ENCODE data around the gene SSTR5. TPM values are rescaled to one million over a fixed set of nuclear protein-coding genes. Genes with fewer than 3 reads are reported as not detected.

Gene SSTR5
- total RNA-seq, 4 donors from 2014 or later = not detected

DNA sequence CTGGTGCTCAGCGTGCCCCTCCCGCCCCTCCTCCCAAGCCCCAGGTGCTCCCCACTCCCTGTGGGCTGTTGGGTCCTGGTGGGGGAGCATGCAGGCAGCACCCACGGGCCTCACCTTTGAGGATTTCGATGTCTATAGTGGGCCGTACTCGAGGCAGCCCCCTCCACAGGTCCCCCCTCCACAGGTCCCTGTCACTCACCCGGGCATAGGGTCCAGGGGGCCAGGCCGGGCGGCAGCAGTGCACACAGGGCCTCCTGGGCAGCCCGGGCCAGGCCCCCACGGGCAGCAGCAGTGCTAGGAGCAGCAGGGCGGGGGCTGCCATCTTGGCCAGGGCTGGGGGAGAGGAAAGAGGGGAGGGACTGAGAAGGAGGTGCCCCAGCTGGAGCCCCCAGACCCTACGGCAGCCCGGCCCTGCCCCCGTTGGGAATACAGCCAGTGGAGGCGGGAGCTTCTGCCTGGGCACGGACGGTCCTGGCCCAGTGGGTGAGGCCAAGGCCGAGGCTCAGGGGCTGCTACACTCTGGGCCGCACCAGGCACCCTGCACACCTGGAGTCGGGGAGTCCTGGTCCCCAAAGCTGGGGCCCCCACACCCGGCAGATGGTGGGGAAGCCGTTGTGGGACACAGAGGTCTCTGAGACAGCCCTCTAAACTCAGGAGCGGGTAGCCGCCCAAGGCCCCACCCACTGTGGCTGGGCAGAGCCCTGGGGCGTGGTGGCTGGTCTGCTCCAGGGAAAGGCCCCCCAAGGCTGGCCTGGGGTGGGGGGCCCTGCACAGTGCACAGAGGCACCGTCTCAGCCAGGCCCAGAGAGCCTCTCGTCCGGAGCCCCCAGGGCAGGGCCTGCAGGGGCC is 22.3 kb downstream of the SSTR5 start:
- TF ChIP-seq, protein P1, sequence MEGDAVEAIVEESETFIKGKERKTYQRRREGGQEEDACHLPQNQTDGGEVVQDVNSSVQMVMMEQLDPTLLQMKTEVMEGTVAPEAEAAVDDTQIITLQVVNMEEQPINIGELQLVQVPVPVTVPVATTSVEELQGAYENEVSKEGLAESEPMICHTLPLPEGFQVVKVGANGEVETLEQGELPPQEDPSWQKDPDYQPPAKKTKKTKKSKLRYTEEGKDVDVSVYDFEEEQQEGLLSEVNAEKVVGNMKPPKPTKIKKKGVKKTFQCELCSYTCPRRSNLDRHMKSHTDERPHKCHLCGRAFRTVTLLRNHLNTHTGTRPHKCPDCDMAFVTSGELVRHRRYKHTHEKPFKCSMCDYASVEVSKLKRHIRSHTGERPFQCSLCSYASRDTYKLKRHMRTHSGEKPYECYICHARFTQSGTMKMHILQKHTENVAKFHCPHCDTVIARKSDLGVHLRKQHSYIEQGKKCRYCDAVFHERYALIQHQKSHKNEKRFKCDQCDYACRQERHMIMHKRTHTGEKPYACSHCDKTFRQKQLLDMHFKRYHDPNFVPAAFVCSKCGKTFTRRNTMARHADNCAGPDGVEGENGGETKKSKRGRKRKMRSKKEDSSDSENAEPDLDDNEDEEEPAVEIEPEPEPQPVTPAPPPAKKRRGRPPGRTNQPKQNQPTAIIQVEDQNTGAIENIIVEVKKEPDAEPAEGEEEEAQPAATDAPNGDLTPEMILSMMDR (IDR thresholded peaks at IDR 0.05) = no peak
- TF ChIP-seq POLR2A (IDR thresholded peaks at IDR 0.05) = no peak
- H3K27ac ChIP-seq = no peak overlapping the region
- 20% methylated on average over 1 of the region's 29 CpGs; no CpG with 5 or more reads in 1 of the 2 donors for WGBS, 2 donors
- peaks cover 0 to 91% (median 8%) of the 10 kb centered on the region in 4 donors for H3K27me3 ChIP-seq
- no peak overlapping the region for H3K4me3 ChIP-seq
- no peaks in the 10 kb centered on the region for H3K36me3 ChIP-seq
- intact Hi-C loops (cut with DNase I) = no loop called here
- H3K9me3 ChIP-seq = no peaks in the 10 kb centered on the region
- peaks cover 2 to 12% (median 4%) of the 10 kb centered on the region in 3 donors for H3K4me1 ChIP-seq
- no peak for DNase-seq

DNA sequence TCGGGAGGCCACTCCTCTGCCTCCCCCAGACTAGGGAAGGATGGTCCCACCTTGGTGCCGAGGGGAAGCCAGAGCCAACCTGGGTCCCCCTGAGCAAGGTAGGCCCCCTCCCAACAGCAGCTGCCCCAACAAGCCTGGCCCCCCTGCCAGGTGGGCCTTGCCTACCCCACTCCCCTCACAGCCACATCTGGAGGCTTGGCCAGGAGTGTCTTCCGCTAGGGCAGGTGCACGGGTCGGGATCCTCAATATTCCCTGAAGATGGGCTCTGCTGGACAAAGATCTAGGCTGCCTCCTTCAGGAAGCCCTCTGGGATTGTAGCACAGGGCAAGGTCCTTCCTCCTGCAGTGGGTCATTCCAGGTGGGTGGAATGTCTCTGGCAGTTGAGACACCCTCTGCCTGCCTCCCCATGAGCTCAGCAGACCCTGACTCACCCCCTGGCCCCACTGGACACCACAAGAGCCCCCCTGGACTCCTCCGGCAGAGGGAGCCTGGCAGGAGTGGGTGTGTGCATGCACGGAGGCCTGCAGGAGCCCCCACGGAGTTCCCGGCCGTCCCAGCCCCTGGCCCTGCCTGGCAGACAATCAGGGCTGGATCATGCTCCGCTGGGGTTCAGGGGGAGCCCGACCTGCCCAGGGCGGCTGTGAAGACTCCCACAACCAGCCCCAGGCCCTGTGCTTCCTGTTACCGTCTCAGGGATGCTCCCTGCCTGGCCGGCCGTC is 23.1 kb downstream of the SSTR5 start:
- TF ChIP-seq, protein P1 (IDR thresholded peaks at IDR 0.05) = no peak
- no peak for TF ChIP-seq POLR2A (IDR thresholded peaks at IDR 0.05)
- intact Hi-C loops (cut with DNase I) = no loop called here
- WGBS, 2 donors = 20% methylated on average over 1 of the region's 16 CpGs; no CpG with 5 or more reads in 1 of the 2 donors
- no peaks in the 10 kb centered on the region for H3K9me3 ChIP-seq
- peaks cover 0 to 4% (median 0%) of the 10 kb centered on the region in 3 donors for H3K4me1 ChIP-seq
- H3K36me3 ChIP-seq = no peaks in the 10 kb centered on the region
- H3K4me3 ChIP-seq = no peak overlapping the region
- no peak overlapping the region for H3K27ac ChIP-seq
- DNase-seq = no peak
- H3K27me3 ChIP-seq = peaks cover 0 to 91% (median 2%) of the 10 kb centered on the region in 4 donors

DNA sequence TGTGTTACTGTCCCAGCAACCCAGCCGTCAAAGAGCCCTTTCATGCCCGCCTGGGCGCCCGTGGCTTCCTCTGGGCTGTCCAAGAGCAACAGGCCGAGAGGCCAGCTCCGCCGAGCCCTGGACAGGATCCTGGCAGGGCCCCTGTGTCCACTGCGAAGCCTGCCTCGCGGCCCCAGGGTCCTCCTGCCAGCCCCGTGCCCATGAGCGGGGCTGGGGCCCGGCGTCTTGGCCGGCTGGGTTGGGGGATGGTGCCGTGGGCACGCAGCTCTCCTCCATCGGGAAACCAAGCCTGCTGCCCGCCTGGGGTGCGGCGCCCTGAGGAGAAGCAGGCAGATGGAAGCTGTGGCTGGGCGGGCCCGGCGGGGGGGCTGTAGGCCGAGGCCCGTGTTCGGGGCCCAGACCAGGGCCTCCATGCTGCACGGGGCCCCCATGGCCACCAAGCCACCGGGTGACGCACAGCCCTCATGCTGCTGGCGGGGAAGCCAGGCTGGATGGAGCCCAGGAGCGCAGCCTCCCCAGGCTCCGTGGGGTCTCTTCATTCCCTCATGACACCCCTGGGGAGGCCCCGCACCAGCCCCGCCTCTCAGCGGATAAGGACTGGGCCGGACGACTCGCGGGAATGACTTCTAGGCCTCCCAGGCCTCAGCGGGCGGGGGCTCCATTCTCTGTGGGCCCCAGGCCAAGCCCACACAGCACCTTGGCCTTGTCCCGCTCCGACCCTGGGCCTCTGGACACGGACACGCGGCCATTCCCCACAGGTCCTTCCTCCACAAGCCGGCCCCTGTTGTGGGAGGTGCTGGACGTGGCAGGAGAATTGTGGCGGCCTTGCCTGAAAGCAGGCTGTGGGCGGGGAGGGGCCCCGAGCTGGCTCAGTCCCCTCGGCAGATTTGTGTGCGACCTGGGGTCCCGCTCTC is 23.9 kb downstream of the SSTR5 start, which contains the start of gene C1QTNF8:
TSS of gene C1QTNF8 (minus strand) at position 76 of the 914 bp plus-strand sequence. CDS start 1,322 bp downstream, outside the sequence.
- H3K4me3 ChIP-seq = no peak within 1 kb of the TSS
- no peak for DNase-seq
- 0 to 53% methylated on average over 1 to 3 of the region's 55 CpGs for WGBS, 2 donors
- TF ChIP-seq, protein P1 (IDR thresholded peaks at IDR 0.05) = no peak
- TF ChIP-seq POLR2A (IDR thresholded peaks at IDR 0.05) = no peak
- no peaks in the 10 kb centered on the region for H3K36me3 ChIP-seq
- H3K9me3 ChIP-seq = no peaks in the 10 kb centered on the region
- no peak within 1 kb of the TSS for H3K27ac ChIP-seq
- intact Hi-C loops (cut with DNase I) = no loop called here
- peaks cover 0 to 91% (median 2%) of the 10 kb centered on the region in 4 donors for H3K27me3 ChIP-seq
- no peaks in the 10 kb centered on the region for H3K4me1 ChIP-seq

DNA sequence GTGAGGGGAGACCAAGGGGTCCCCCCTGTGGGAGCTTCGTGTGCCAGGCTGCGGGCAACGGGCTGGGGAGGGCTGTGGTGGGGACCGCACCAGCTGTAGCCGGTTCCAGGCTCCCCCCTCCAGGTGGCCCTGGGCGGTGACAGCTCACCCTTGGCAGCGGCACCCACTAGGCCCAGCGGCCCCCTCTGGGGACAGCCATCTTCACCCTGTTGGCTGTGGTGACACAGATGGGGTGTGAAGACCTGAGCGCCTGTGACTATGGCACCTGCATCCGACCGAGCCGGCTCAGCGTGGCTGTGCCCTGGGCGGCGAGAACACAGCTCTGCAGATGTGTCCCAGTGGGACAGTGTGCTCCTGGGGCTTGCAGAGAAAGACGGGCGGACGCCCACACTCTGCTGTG is 24.6 kb downstream of the SSTR5 start:
- TF ChIP-seq, protein P1 (IDR thresholded peaks at IDR 0.05) = no peak
- no peak for TF ChIP-seq POLR2A (IDR thresholded peaks at IDR 0.05)
- intact Hi-C loops (cut with DNase I) = no loop called here
- Histone ChIP-seq H3K36me3 (no peaks in the 10 kb centered on the region), H3K4me1 (no peaks in the 10 kb centered on the region), H3K4me3 (no peak overlapping the region), H3K9me3 (no peaks in the 10 kb centered on the region), H3K27me3 (peaks cover 0 to 91% (median 2%) of the 10 kb centered on the region in 4 donors), H3K27ac (no peak overlapping the region)
- DNase-seq = no peak
- WGBS, 2 donors = no CpG with 5 or more reads among the region's 18 CpGs
